ENCODE results near the gene PTPRH.

Gene PTPRH

GRCh38 chr19:55245236-55245904, 36.1 kb upstream of the PTPRH start:
- Histone ChIP-seq H3K27ac (replicated peaks) (no peak overlapping the region), H3K27me3 (ENCODE audit: insufficient read depth, poor library complexity, severe bottlenecking) (no peaks in the 10 kb centered on the region), H3K4me3 (replicated peaks; ENCODE audit: insufficient read depth, low read length) (no peak overlapping the region)
- no peak for DNase-seq (ENCODE audit: low read depth in 1 of 2, low spot score in 1 of 2)
- TF ChIP-seq, protein P1, sequence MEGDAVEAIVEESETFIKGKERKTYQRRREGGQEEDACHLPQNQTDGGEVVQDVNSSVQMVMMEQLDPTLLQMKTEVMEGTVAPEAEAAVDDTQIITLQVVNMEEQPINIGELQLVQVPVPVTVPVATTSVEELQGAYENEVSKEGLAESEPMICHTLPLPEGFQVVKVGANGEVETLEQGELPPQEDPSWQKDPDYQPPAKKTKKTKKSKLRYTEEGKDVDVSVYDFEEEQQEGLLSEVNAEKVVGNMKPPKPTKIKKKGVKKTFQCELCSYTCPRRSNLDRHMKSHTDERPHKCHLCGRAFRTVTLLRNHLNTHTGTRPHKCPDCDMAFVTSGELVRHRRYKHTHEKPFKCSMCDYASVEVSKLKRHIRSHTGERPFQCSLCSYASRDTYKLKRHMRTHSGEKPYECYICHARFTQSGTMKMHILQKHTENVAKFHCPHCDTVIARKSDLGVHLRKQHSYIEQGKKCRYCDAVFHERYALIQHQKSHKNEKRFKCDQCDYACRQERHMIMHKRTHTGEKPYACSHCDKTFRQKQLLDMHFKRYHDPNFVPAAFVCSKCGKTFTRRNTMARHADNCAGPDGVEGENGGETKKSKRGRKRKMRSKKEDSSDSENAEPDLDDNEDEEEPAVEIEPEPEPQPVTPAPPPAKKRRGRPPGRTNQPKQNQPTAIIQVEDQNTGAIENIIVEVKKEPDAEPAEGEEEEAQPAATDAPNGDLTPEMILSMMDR (IDR thresholded peaks at IDR 0.05; ENCODE audit: insufficient read depth, low read length): no peak
- TF ChIP-seq, protein P2, sequence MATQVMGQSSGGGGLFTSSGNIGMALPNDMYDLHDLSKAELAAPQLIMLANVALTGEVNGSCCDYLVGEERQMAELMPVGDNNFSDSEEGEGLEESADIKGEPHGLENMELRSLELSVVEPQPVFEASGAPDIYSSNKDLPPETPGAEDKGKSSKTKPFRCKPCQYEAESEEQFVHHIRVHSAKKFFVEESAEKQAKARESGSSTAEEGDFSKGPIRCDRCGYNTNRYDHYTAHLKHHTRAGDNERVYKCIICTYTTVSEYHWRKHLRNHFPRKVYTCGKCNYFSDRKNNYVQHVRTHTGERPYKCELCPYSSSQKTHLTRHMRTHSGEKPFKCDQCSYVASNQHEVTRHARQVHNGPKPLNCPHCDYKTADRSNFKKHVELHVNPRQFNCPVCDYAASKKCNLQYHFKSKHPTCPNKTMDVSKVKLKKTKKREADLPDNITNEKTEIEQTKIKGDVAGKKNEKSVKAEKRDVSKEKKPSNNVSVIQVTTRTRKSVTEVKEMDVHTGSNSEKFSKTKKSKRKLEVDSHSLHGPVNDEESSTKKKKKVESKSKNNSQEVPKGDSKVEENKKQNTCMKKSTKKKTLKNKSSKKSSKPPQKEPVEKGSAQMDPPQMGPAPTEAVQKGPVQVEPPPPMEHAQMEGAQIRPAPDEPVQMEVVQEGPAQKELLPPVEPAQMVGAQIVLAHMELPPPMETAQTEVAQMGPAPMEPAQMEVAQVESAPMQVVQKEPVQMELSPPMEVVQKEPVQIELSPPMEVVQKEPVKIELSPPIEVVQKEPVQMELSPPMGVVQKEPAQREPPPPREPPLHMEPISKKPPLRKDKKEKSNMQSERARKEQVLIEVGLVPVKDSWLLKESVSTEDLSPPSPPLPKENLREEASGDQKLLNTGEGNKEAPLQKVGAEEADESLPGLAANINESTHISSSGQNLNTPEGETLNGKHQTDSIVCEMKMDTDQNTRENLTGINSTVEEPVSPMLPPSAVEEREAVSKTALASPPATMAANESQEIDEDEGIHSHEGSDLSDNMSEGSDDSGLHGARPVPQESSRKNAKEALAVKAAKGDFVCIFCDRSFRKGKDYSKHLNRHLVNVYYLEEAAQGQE (IDR thresholded peaks at IDR 0.05; ENCODE audit: insufficient replicate concordance, low read depth): no peak
- no peak for TF ChIP-seq POLR2AphosphoS5 (IDR thresholded peaks at IDR 0.05; ENCODE audit: low read depth)
- TF ChIP-seq GABPA (IDR thresholded peaks at IDR 0.05; ENCODE audit: low read depth): no peak
- no peak for TF ChIP-seq SPI1 (IDR thresholded peaks at IDR 0.05; ENCODE audit: borderline replicate concordance, low read depth)

GRCh38 chr19:55244004-55244680, 34.8 kb upstream of the PTPRH start:
- no peak overlapping the region for H3K27ac ChIP-seq (replicated peaks)
- no peak for TF ChIP-seq POLR2AphosphoS5 (IDR thresholded peaks at IDR 0.05; ENCODE audit: low read depth)
- TF ChIP-seq, protein P2 (IDR thresholded peaks at IDR 0.05; ENCODE audit: insufficient replicate concordance, low read depth): no peak
- no peak for TF ChIP-seq SPI1 (IDR thresholded peaks at IDR 0.05; ENCODE audit: borderline replicate concordance, low read depth)
- TF ChIP-seq, protein P1 (IDR thresholded peaks at IDR 0.05; ENCODE audit: insufficient read depth, low read length): no peak
- TF ChIP-seq GABPA (IDR thresholded peaks at IDR 0.05; ENCODE audit: low read depth): no peak
- H3K4me3 ChIP-seq (replicated peaks; ENCODE audit: insufficient read depth, low read length): no peak overlapping the region
- no peak for DNase-seq (ENCODE audit: low read depth in 1 of 2, low spot score in 1 of 2)
- no peaks in the 10 kb centered on the region for H3K27me3 ChIP-seq (ENCODE audit: insufficient read depth, poor library complexity, severe bottlenecking)

- TF ChIP-seq, protein P2 (IDR thresholded peaks at IDR 0.05; ENCODE audit: insufficient replicate concordance, low read depth): no peak
- TF ChIP-seq SPI1 (IDR thresholded peaks at IDR 0.05; ENCODE audit: borderline replicate concordance, low read depth) (no peak), POLR2AphosphoS5 (IDR thresholded peaks at IDR 0.05; ENCODE audit: low read depth) (no peak)
- TF ChIP-seq, protein P1 (IDR thresholded peaks at IDR 0.05; ENCODE audit: insufficient read depth, low read length): no peak
- Histone ChIP-seq H3K27ac (replicated peaks) (no peak overlapping the region), H3K27me3 (ENCODE audit: insufficient read depth, poor library complexity, severe bottlenecking) (no peaks in the 10 kb centered on the region), H3K4me3 (replicated peaks; ENCODE audit: insufficient read depth, low read length) (no peak overlapping the region)
- no peak for DNase-seq (ENCODE audit: low read depth in 1 of 2, low spot score in 1 of 2)
These were observed 33.2 kb upstream of the PTPRH start for GRCh38 chr19:55242517-55242916.

Data from HL-60 (cell line).